ENCODE measurements around the gene VANGL2.

The VANGL2 gene

GRCh38 chr1:160363010-160363409 lies 37.4 kb upstream of the VANGL2 start:
- no peak overlapping the region for H3K4me3 ChIP-seq (ENCODE audit: control insufficient read depth, low read depth, low read length)
- TF ChIP-seq CTCF (conservative IDR thresholded peaks at IDR 0.05; ENCODE audit: control insufficient read depth, insufficient read depth, low read depth, low read length): no peak
- DNase-seq (ENCODE audit: low read depth): no peak

- no peak for DNase-seq (ENCODE audit: low read depth)
- no peak overlapping the region for H3K4me3 ChIP-seq (ENCODE audit: control insufficient read depth, low read depth, low read length)
- TF ChIP-seq CTCF (conservative IDR thresholded peaks at IDR 0.05; ENCODE audit: control insufficient read depth, insufficient read depth, low read depth, low read length): no peak
Observed at GRCh38 chr1:160363951-160364735, 36.2 kb upstream of the VANGL2 start.

GRCh38 chr1:160365325-160365724 lies 35.0 kb upstream of the VANGL2 start:
- no peak overlapping the region for H3K4me3 ChIP-seq (ENCODE audit: control insufficient read depth, low read depth, low read length)
- DNase-seq (ENCODE audit: low read depth): no peak
- TF ChIP-seq CTCF (conservative IDR thresholded peaks at IDR 0.05; ENCODE audit: control insufficient read depth, insufficient read depth, low read depth, low read length): no peak

GRCh38 chr1:160366731-160367515 lies 33.4 kb upstream of the VANGL2 start, which contains the start of gene NHLH1:
TSS of gene NHLH1 (plus strand) at chr1:160367071. CDS start at chr1:160370732, 3,661 bp downstream.
- no peak for DNase-seq (ENCODE audit: low read depth)
- TF ChIP-seq CTCF (conservative IDR thresholded peaks at IDR 0.05; ENCODE audit: control insufficient read depth, insufficient read depth, low read depth, low read length): no peak

GRCh38 chr1:160367516-160367900 lies 32.9 kb upstream of the VANGL2 start:
- TF ChIP-seq CTCF (conservative IDR thresholded peaks at IDR 0.05; ENCODE audit: control insufficient read depth, insufficient read depth, low read depth, low read length): no peak
- no peak overlapping the region for H3K4me3 ChIP-seq (ENCODE audit: control insufficient read depth, low read depth, low read length)
- no peak for DNase-seq (ENCODE audit: low read depth)

More at GRCh38 chr1:160366731-160367515, 33.4 kb upstream of the VANGL2 start, which contains the start of gene NHLH1:
- H3K4me3 ChIP-seq (ENCODE audit: control insufficient read depth, low read depth, low read length): no peak within 1 kb of the TSS

GRCh38 chr1:160367934-160368923 lies 32.1 kb upstream of the VANGL2 start:
- H3K4me3 ChIP-seq (ENCODE audit: control insufficient read depth, low read depth, low read length): no peak overlapping the region
- TF ChIP-seq CTCF (conservative IDR thresholded peaks at IDR 0.05; ENCODE audit: control insufficient read depth, insufficient read depth, low read depth, low read length): no peak
- DNase-seq (ENCODE audit: low read depth): no peak
